ACHN (cell line): Measurements from ENCODE around the gene WNK4.

Experiments used
- DNase-seq: peaks from one replicate; pipeline ENCODE4 v3.0.0-alpha.2; 2015
- in situ Hi-C: cut with HindIII; loops from 2 replicates; pipeline ENCODE4 v1.10.0; 2017; ENCODE audit warnings: low sequenced_read_pairs, low pct_ligation_motif_present, low pct_unique_long_range_greater_than_20kb

Gene WNK4

DNA sequence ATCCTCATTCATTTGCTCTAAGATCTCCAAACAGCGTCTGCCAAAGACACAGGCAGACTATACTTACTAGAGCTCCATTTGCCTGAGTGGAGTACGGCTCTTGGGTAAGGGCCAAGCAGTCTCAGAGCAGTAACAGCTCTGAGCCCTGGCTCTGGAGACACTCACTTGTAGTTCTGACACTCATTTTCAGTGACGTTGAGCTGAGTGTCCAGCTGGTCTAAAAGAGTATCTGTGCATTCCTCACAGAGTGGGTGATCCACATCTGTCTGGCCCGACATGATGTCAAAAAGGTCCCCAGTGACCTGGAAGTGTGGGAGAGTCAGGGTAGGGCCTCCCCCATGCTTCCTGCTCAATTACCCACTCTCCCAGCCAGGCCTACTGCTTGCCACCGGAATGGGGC lies 38.0 kb downstream of the WNK4 start:
- DNase-seq, result no peak
- in situ Hi-C loops, result no loop called here

DNA sequence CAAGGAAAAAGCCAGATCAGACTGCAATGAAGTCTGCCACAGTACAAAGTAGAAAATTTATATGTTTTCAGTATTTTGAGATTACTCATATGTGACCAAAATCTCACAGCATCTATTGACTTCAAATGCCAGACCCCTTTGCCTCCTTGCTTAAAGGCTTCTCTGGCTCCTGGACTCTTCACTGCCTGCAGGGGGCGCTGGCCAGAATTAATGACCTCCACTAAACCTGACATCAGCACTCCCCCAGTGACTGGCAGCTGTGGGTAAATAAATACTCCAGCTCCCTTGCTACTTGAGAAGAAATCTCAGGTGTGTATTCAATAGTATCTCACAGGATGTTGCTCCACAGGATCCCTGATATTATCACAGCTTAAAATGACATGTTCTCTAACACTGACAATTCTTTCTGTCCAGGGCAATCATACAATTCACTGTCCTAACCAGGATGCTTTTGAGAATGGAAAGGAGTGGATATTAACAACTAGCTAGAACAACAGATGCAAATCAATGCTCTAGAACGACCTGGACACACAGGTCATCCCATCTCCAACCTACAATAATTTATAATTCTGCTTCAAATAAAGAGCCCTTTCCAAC lies 39.6 kb downstream of the WNK4 start:
- in situ Hi-C loops, result no loop called here
- peak; percentile 83 for DNase-seq

DNA sequence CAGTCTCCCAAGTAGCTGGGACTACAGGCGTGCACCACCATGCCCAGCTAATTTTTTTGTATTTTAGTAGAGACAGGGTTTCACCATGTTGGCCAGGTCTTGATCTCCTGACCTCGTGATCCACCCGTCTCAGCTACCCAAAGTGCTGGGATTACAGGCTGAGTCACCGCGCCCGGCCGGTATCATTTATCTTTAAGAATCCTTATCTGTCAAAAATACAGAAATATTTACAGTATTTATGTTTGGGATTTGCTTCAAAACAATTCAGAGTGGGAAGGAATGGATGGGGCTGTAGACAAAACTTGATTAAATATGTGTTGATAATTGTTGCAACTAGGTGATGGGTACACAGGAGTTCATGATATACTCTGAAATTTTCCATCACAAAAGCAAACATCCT lies 40.8 kb downstream of the WNK4 start:
- no peak for DNase-seq

DNA sequence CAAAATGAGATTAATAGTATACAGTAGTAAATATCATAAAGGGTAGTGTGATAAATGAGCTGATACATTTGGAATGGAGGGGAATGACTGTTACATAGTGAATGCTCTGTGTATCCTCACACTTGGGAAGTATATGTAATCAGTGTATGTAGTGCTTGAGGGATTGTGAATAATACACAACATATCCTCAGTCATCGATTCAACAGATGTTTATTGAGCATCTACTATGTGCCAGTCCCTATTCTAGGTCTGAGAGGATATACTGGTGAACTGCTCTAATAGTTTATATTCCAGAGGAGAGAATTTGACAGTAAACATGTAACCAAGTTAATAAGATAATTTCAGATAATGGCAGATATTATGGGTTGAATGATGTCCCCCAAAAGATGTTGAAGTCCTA lies 47.1 kb downstream of the WNK4 start:
- in situ Hi-C loops, result no loop called here
- no peak for DNase-seq

More for the DNA sequence above, 40.8 kb downstream of the WNK4 start:
- in situ Hi-C loops, result no loop called here

GRCh38 chr17:42830971-42831370 lies 50.6 kb downstream of the WNK4 start:
- DNase-seq, result no peak
- in situ Hi-C loops, result no loop called here

GRCh38 chr17:42832213-42832933 lies 52.0 kb downstream of the WNK4 start:
- in situ Hi-C loops, result no loop called here
- no peak for DNase-seq

DNA sequence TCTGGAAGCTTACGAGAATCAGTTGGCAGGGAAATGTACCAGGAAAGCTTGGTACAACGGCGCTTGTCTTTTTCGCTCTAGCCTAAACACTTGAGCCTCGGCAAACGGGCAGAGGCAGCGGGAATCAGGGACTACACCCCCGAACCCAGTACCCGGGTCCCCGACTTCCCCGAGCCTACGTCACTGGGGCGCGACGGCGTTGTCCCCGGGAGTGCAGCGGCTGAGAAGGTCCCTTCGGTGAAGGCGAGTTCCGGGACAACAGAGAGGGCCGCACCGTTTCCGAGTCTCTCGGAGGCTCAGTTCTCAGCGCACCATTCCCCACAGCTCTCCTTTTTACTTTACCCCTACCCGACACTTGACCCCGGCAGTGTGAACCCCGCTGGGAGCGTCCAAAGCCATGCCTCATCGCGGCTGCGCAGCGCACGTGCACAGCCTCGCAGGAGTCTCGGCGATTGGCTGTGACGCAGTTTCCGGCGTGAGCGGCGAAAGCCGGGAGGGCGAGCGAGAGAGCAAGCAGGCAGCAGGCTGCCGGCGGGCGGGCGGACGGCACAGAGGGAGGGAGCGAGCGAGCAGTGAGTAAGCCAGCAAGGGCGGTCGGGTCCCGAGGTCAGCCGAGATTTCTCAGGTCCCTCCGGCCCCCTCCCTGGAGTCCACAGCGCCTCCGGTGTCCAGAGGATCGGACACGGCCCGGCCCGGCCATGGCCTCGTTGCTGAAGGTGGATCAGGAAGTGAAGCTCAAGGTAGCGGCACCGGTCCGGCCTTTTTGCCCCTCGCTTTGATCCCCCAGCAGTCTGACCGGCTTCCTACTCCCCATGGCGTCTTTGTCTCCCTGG lies 52.7 kb downstream of the WNK4 start, which contains the start of gene PSME3:
Gene PSME3, plus strand, starts transcription at position 464 of the 833 bp plus-strand sequence. Its CDS starts 235 bp downstream, at position 699.
- in situ Hi-C loops, result no loop called here

GRCh38 chr17:42833767-42834422 lies 53.5 kb downstream of the WNK4 start:
- in situ Hi-C loops, result no loop called here
- no peak for DNase-seq

More for the DNA sequence above, 52.7 kb downstream of the WNK4 start, which contains the start of gene PSME3:
- DNase-seq, result peak; percentile 92

DNA sequence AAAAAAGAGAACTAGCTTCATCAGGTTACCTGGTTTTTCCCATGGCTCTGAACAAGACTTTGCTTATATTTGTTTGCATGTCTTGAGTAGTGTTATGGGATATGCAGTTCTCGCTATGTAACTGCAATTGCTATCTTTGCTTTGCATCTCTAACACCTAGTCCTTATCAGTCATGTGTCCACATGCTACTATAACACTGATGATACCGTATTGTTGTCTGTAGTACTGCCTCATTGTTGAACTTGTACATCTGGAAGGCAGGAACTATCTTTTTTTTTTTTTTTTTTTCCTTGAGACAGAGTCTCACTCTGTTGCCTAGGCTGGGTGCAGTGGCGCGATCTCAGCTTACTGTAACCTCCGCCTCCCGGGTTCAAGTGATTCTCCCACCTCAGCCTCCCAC lies 55.3 kb downstream of the WNK4 start:
- in situ Hi-C loops, result no loop called here
- DNase-seq, result no peak

DNA sequence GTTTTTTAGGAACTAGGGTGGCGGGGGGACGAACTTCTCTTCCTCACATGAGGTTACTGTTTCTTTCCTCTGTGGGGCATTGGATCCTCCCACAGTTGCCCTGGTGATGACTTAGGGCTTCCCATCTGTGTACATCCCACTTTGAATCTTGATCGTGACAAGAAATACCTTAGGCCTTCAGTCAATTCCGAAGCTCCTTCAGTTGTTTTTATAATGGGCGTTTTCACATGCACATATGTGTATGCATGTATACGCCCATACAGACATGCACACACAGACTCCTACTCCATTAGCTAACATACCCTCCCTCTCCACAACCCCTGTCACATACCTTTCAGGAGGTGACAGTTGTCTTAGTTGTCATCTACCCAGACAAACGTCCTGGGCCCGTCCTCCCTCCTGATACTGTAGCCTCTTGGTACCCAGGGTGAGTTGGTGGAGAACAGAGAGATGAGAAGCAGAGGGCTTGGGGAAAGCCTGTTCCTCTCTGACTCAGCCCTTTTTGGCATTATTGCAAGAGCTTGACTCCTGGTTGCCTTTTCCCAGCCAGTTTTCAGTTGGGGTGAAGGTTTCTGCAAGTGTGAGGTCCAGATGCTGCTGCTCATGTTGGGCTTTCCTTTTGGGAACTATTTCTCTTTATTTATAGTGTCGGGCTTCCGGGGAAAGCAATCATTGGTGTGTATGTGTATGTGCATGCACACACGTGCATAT lies 61.7 kb downstream of the WNK4 start:
- DNase-seq, result no peak
- in situ Hi-C loops, result no loop called here

DNA sequence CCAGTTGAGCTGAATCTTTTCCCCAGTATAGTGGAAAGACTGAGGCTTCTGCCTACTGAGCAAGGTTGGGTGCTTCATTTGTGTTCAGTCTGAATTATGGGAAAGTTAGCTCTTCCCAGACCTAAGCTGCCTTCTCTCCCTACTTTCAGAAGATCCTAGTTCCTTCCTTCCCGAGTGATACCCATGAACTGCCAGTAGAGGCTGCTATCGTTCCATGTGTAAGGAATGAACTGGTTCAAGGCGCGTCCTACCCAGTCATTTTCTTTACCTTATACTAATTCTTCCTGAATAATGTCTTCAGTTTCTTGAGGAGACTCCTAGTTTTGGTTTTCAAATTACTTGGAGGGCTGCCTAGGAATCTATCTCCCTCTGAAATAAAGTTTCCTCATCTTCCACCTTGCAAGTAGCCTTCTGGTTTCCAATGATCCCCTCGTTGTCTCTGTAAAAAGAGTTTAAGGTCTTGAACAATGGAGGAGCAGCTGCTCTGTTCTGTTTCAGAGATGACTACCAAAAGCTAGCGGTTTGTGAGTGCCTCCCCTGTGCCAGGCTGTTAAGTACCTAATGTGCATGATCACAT lies 63.0 kb downstream of the WNK4 start:
- DNase-seq, result peak; percentile 76
- in situ Hi-C loops, result no loop called here

- DNase-seq, result no peak
Measured at GRCh38 chr17:42844271-42844670, 63.9 kb downstream of the WNK4 start, which contains the start of gene AOC2. Gene AOC2, plus strand, starts transcription at chr17:42844580. Its CDS starts 47 bp downstream, at chr17:42844627.

DNA sequence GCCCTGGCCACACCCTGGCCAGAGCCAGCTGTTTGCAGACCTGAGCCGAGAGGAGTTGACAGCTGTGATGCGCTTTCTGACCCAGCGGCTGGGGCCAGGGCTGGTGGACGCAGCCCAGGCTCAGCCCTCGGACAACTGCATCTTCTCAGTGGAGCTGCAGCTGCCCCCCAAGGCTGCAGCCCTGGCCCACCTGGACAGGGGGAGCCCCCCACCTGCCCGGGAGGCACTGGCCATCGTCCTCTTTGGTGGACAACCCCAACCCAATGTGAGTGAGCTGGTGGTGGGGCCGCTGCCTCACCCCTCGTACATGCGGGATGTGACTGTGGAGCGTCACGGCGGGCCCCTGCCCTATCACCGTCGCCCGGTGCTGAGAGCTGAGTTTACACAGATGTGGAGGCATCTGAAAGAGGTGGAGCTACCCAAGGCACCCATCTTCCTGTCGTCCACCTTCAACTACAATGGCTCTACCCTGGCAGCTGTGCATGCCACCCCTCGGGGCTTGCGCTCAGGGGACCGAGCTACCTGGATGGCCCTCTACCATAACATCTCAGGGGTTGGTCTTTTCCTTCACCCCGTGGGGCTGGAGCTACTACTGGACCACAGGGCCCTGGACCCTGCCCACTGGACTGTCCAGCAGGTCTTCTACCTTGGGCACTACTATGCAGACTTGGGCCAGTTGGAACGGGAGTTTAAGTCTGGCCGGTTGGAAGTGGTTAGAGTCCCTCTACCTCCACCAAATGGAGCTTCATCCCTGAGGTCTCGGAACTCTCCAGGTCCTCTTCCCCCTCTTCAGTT lies 64.5 kb downstream of the WNK4 start:
- in situ Hi-C loops, result no loop called here
- DNase-seq, result no peak

More at GRCh38 chr17:42844271-42844670, 63.9 kb downstream of the WNK4 start, which contains the start of gene AOC2:
- in situ Hi-C loops, result no loop called here

GRCh38 chr17:42845556-42845917 lies 65.1 kb downstream of the WNK4 start:
- in situ Hi-C loops, result no loop called here
- no peak for DNase-seq

- in situ Hi-C loops, result no loop called here
- DNase-seq, result no peak
Measured at GRCh38 chr17:42845918-42846593, 65.6 kb downstream of the WNK4 start.
